ENCODE data around the gene PLAAT4.

PLAAT4 gene

GRCh38 chr11:63574856-63575602 lies 38.4 kb downstream of the PLAAT4 start:
- no peak for TF ChIP-seq TAF1 (IDR thresholded peaks at IDR 0.05; ENCODE audit: borderline replicate concordance, insufficient read depth, low read length)

GRCh38 chr11:63583357-63583677 lies 46.7 kb downstream of the PLAAT4 start:
- TF ChIP-seq POLR2AphosphoS5 (IDR thresholded peaks at IDR 0.05; ENCODE audit: low read depth, low read length) (no peak), FOXP2 (optimal IDR thresholded peaks at IDR 0.05; ENCODE audit: borderline replicate concordance, extremely low read depth, extremely low read length, insufficient read depth) (no peak), SIN3A (IDR thresholded peaks at IDR 0.05; ENCODE audit: borderline replicate concordance, insufficient read depth, low read length) (no peak), TAF1 (IDR thresholded peaks at IDR 0.05; ENCODE audit: borderline replicate concordance, insufficient read depth, low read length) (no peak), REST (IDR thresholded peaks at IDR 0.05; ENCODE audit: insufficient read depth in 1 of 2, low read depth in 2 of 2, low read length in 2 of 2) (no peak)

GRCh38 chr11:63586451-63587166 lies 50.0 kb downstream of the PLAAT4 start:
- no peak for TF ChIP-seq POLR2AphosphoS5 (IDR thresholded peaks at IDR 0.05; ENCODE audit: low read depth, low read length)
- no peak for TF ChIP-seq REST (IDR thresholded peaks at IDR 0.05; ENCODE audit: insufficient read depth in 1 of 2, low read depth in 2 of 2, low read length in 2 of 2)
- no peak for TF ChIP-seq TAF1 (IDR thresholded peaks at IDR 0.05; ENCODE audit: borderline replicate concordance, insufficient read depth, low read length)
- no peak for TF ChIP-seq SIN3A (IDR thresholded peaks at IDR 0.05; ENCODE audit: borderline replicate concordance, insufficient read depth, low read length)
- TF ChIP-seq FOXP2 (optimal IDR thresholded peaks at IDR 0.05; ENCODE audit: borderline replicate concordance, extremely low read depth, extremely low read length, insufficient read depth) = no peak

DNA sequence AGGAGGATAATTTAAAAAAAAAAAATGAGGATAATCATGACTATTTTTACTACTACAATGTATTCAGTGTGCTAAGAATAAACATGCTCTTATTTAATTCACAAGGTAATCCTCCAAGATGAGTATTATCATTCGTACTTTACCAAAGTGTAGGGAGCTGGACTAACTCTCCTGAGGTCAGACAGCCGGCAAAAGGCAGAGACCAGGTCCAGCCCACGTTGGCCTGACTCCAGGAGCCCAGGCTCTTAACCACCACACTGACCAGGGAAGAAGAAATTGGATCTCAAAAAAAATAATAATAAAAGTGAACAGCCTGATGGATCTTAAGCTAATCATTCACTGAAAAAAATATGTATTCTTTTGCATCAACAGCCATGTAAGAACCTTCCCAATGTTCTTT lies 52.4 kb downstream of the PLAAT4 start:
- TF ChIP-seq SIN3A (IDR thresholded peaks at IDR 0.05; ENCODE audit: borderline replicate concordance, insufficient read depth, low read length) = no peak
- TF ChIP-seq FOXP2 (optimal IDR thresholded peaks at IDR 0.05; ENCODE audit: borderline replicate concordance, extremely low read depth, extremely low read length, insufficient read depth) = no peak
- TF ChIP-seq REST (IDR thresholded peaks at IDR 0.05; ENCODE audit: insufficient read depth in 1 of 2, low read depth in 2 of 2, low read length in 2 of 2) = no peak
- TF ChIP-seq TAF1 (IDR thresholded peaks at IDR 0.05; ENCODE audit: borderline replicate concordance, insufficient read depth, low read length) = no peak
- TF ChIP-seq POLR2AphosphoS5 (IDR thresholded peaks at IDR 0.05; ENCODE audit: low read depth, low read length) = no peak

DNA sequence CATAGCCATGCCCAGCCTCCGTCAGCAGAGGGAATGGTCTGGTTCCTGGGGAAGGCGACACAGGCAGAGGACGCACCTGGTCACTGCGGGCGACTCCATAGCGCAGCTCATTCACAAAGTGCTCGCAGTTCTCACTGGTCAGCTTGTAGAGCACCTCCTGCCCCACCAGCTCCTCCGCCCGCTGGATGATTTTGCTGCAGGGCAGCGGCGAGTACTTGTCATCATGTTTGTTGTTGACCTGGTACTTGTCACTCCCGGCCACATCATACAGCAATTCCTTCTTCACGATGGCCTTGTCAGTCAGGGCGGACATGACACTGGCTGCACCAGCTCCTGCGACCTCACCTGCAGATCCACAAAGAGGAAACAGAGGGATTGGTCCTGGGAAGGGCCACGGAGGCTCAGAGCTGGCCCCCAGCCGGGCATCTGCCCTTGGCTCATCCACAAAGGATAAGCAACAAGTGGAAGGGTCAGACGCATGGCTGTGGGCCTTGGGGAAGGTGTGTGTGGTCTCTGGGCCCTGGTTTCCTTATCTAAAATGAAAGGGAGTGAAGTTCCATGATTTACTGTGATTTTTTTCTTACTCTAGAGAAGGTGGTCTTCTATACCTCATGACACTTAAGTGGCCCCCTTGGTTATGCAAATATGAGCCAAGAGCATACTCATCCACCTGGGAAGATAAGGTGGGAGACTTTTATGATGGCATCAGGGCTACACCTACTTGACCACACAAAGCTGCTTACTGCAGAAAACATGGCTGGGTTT lies 53.6 kb downstream of the PLAAT4 start:
- TF ChIP-seq TAF1 (IDR thresholded peaks at IDR 0.05; ENCODE audit: borderline replicate concordance, insufficient read depth, low read length) (no peak), FOXP2 (optimal IDR thresholded peaks at IDR 0.05; ENCODE audit: borderline replicate concordance, extremely low read depth, extremely low read length, insufficient read depth) (no peak), SIN3A (IDR thresholded peaks at IDR 0.05; ENCODE audit: borderline replicate concordance, insufficient read depth, low read length) (no peak), REST (IDR thresholded peaks at IDR 0.05; ENCODE audit: insufficient read depth in 1 of 2, low read depth in 2 of 2, low read length in 2 of 2) (no peak), POLR2AphosphoS5 (IDR thresholded peaks at IDR 0.05; ENCODE audit: low read depth, low read length) (no peak)

All from PFSK-1 (cell line).